ENCODE data around the gene APBA2. TPM values are rescaled to one million over a fixed set of nuclear protein-coding genes. Genes with fewer than 3 reads are reported as not detected.

The APBA2 gene
- total RNA-seq, 1 experiment from 2014 or later, result 12.9 TPM

DNA sequence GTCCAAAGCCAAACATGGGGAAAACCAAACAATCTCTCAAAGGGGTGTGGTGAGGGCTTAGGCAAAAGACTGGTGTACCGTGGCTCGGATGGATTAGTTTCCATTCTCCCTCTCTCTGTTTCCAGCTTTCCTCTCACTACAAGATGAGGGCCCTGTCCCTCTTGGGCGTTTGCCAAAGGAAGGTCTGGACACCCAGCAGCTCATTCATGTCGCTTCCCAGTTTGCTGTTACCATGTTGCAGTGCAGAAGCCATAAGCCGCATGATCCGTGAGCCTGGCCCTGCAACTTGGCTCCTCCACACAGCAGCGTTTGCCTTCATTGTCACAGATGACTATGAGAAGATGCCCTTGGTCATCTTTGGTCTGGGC, 92.2 kb downstream of the APBA2 start:
- Histone ChIP-seq H3K4me1 (ENCODE audit: insufficient read depth, low read length, poor library complexity, severe bottlenecking) (no peaks in the 10 kb centered on the region), H3K4me3 (ENCODE audit: low read depth, low read length, poor library complexity, severe bottlenecking) (no peak overlapping the region), H3K27ac (ENCODE audit: low read depth, low read length, poor library complexity, severe bottlenecking) (no peak overlapping the region), H3K27me3 (replicated peaks; ENCODE audit: insufficient read depth, low read depth, low read length, poor library complexity) (no peaks in the 10 kb centered on the region), H3K36me3 (ENCODE audit: insufficient read depth, low read length, poor library complexity, severe bottlenecking) (no peaks in the 10 kb centered on the region), H3K9me3 (ENCODE audit: low read depth, low read length, poor library complexity, severe bottlenecking) (no peaks in the 10 kb centered on the region)
- intact Hi-C loops (cut with micrococcal nuclease; ENCODE audit: unreplicated experiment), result loop anchor here (10.0 kb wide), 1 partner anchor 163 kb away; no protein-coding TSS in a partner anchor
- ChIA-PET CTCF (no interaction called here), POLR2A (ENCODE audit: low non-redundant PET) (no interaction called here)
- BruUV-seq (replicated peaks), result no TSS peak
- DNase-seq (ENCODE audit: low spot score), result no peak
- TF ChIP-seq EZH2 (IDR thresholded peaks at IDR 0.05; ENCODE audit: borderline replicate concordance, low read depth, low read length, poor library complexity, severe bottlenecking), result no peak
- TF ChIP-seq, protein P1, sequence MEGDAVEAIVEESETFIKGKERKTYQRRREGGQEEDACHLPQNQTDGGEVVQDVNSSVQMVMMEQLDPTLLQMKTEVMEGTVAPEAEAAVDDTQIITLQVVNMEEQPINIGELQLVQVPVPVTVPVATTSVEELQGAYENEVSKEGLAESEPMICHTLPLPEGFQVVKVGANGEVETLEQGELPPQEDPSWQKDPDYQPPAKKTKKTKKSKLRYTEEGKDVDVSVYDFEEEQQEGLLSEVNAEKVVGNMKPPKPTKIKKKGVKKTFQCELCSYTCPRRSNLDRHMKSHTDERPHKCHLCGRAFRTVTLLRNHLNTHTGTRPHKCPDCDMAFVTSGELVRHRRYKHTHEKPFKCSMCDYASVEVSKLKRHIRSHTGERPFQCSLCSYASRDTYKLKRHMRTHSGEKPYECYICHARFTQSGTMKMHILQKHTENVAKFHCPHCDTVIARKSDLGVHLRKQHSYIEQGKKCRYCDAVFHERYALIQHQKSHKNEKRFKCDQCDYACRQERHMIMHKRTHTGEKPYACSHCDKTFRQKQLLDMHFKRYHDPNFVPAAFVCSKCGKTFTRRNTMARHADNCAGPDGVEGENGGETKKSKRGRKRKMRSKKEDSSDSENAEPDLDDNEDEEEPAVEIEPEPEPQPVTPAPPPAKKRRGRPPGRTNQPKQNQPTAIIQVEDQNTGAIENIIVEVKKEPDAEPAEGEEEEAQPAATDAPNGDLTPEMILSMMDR (conservative IDR thresholded peaks at IDR 0.05; ENCODE audit: low read depth, low read length), result no peak

DNA sequence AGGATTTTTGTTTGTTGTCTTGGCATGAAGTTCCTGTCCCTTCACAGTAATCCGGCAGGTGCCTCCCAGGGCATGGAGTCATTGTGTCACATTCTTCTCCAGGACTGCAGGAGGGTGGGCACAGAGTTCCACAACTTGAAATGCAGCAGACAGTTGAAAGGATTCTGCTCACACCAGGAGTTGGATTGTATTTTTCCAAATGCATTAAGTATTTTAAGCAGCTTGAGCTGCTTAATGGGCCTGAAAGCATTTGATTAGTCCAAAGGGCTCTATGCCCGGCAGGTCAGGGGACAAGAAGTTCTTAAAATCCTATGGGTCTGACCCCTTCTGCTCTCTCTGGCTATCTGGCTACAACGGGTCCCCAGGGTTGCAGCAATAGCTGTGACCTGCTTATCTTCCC, 92.9 kb downstream of the APBA2 start:
- ChIA-PET POLR2A (ENCODE audit: low non-redundant PET) (no interaction called here), CTCF (no interaction called here)
- Histone ChIP-seq H3K27me3 (replicated peaks; ENCODE audit: insufficient read depth, low read depth, low read length, poor library complexity) (no peaks in the 10 kb centered on the region), H3K4me1 (ENCODE audit: insufficient read depth, low read length, poor library complexity, severe bottlenecking) (no peaks in the 10 kb centered on the region), H3K4me3 (ENCODE audit: low read depth, low read length, poor library complexity, severe bottlenecking) (no peak overlapping the region), H3K36me3 (ENCODE audit: insufficient read depth, low read length, poor library complexity, severe bottlenecking) (no peaks in the 10 kb centered on the region), H3K27ac (ENCODE audit: low read depth, low read length, poor library complexity, severe bottlenecking) (no peak overlapping the region), H3K9me3 (ENCODE audit: low read depth, low read length, poor library complexity, severe bottlenecking) (no peaks in the 10 kb centered on the region)
- BruUV-seq (replicated peaks), result no TSS peak
- TF ChIP-seq EZH2 (IDR thresholded peaks at IDR 0.05; ENCODE audit: borderline replicate concordance, low read depth, low read length, poor library complexity, severe bottlenecking), result no peak
- TF ChIP-seq, protein P1 (conservative IDR thresholded peaks at IDR 0.05; ENCODE audit: low read depth, low read length), result no peak
- no peak for DNase-seq (ENCODE audit: low spot score)
- intact Hi-C loops (cut with micrococcal nuclease; ENCODE audit: unreplicated experiment), result loop anchor here (10.0 kb wide), 1 partner anchor 164 kb away; no protein-coding TSS in a partner anchor

DNA sequence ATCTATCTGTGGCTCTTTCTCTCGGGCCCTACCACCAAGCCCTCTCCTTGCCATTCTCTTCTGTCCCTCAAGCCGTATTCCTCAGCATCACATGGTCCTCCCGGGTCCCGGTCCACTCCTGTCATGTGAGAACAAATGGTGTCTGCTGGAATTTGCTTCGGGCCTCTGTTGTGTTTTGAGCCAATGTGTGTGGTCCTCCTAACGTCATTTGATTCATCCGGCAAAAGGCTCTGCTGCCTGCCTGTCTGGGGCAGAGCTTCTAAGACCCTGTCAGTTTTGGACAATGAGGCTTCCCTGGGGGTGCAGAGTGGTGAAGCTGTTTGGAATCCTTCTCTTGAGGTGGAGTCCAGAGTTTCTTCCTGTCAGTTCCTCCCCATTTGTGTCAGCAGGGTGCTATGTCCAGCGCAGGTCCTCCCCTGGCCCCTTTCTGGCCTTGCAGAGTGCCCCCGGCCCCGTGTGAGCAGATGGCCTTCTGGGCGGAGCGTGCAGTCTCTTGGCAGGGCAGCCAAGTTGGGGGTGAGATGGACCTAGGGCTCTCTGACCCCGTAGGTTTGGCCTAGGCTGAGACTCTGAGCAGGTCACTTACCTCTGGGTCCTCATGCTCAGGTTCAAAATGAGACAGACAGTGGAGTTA, 93.6 kb downstream of the APBA2 start:
- ChIA-PET CTCF (no interaction called here), POLR2A (ENCODE audit: low non-redundant PET) (no interaction called here)
- no peaks in the 10 kb centered on the region for H3K27me3 ChIP-seq (replicated peaks; ENCODE audit: insufficient read depth, low read depth, low read length, poor library complexity)
- H3K4me3 ChIP-seq (ENCODE audit: low read depth, low read length, poor library complexity, severe bottlenecking), result no peak overlapping the region
- no peaks in the 10 kb centered on the region for H3K9me3 ChIP-seq (ENCODE audit: low read depth, low read length, poor library complexity, severe bottlenecking)
- no peak overlapping the region for H3K27ac ChIP-seq (ENCODE audit: low read depth, low read length, poor library complexity, severe bottlenecking)
- H3K4me1 ChIP-seq (ENCODE audit: insufficient read depth, low read length, poor library complexity, severe bottlenecking), result no peaks in the 10 kb centered on the region
- no TSS peak for BruUV-seq (replicated peaks)
- intact Hi-C loops (cut with micrococcal nuclease; ENCODE audit: unreplicated experiment), result loop anchor here (10.0 kb wide), 1 partner anchor 165 kb away; no protein-coding TSS in a partner anchor
- no peak for DNase-seq (ENCODE audit: low spot score)
- TF ChIP-seq EZH2 (IDR thresholded peaks at IDR 0.05; ENCODE audit: borderline replicate concordance, low read depth, low read length, poor library complexity, severe bottlenecking), result no peak
- TF ChIP-seq, protein P1 (conservative IDR thresholded peaks at IDR 0.05; ENCODE audit: low read depth, low read length), result no peak
- H3K36me3 ChIP-seq (ENCODE audit: insufficient read depth, low read length, poor library complexity, severe bottlenecking), result no peaks in the 10 kb centered on the region
